ENCODE measurements around the gene HEATR9. TPM values are rescaled to one million over a fixed set of nuclear protein-coding genes. Genes with fewer than 3 reads are reported as not detected.

HEATR9 gene
- total and polyA plus RNA-seq, 2 donors (not counting 3 experiments of a cell fraction or from before 2014, with no cell fraction given) = not detected

DNA sequence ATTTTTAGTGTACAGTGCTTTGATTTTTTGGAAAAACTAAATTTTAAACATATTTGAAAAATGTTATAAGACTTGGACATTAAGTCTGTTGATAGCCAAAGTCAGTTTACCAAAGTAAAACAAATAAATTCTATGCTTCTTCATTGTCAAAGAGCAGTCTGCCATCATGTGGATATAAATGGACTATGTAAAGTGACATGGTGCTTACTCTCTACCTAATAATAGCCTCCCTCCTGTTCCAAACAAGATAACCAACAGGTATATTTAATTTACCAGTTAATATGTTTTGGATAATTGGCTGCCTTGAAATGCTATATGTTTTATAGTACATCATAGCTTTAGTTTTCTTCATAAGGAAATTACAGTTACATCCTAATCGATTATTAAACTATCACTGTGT lies 43.5 kb downstream of the HEATR9 start:
- H3K9ac ChIP-seq (replicated peaks; ENCODE audit: extremely low read depth, insufficient read depth, low read length) = no peak overlapping the region
- intact Hi-C loops (cut with micrococcal nuclease) (no loop called here), dilution Hi-C loops (cut with MboI; ENCODE audit: extremely low pct_ligation_motif_present, low sequenced_read_pairs) (no loop called here)
- CTCF ChIA-PET = no interaction called here
- no peaks in the 10 kb centered on the region for H3K9me1 ChIP-seq (replicated peaks; ENCODE audit: control insufficient read depth, extremely low read depth, insufficient read depth, low read length)
- no peak overlapping the region for H3K27ac ChIP-seq (ENCODE audit: insufficient read depth, low read depth, low read length)
- no peaks in the 10 kb centered on the region for H3K9me3 ChIP-seq (replicated peaks; ENCODE audit: control insufficient read depth, insufficient read depth, low read length)
- POLR2A ChIA-PET = no interaction called here
- H2AFZ ChIP-seq (ENCODE audit: low read depth, low read length) = no peak overlapping the region
- no peaks in the 10 kb centered on the region for H3K27me3 ChIP-seq (ENCODE audit: control insufficient read depth in 2 of 2, insufficient read depth in 2 of 2, low read length in 2 of 2)
- no peaks in the 10 kb centered on the region for H3K4me1 ChIP-seq (ENCODE audit: control insufficient read depth, extremely low read depth, insufficient read depth, low read length)
- no peak for DNase-seq (ENCODE audit: low read depth, low spot score)
- no peak for FAIRE-seq
- H3K36me3 ChIP-seq (ENCODE audit: control insufficient read depth in 2 of 2, extremely low read depth in 1 of 2, insufficient read depth in 2 of 2, low read length in 2 of 2) = peaks cover 13 to 39% of the 10 kb centered on the region in 2 experiments
- TF ChIP-seq JUN (IDR thresholded peaks at IDR 0.05; ENCODE audit: borderline replicate concordance, insufficient read depth, insufficient read length, low read depth) = no peak
- TF ChIP-seq POLR2A (IDR thresholded peaks at IDR 0.05; ENCODE audit: low read depth, low read length) = no peak
- TF ChIP-seq EZH2 (IDR thresholded peaks at IDR 0.05; ENCODE audit: borderline replicate concordance, low read depth, low read length, severe bottlenecking) = no peak
- TF ChIP-seq CTCF (IDR thresholded peaks at IDR 0.05; ENCODE audit: extremely low read depth in 1 of 2, insufficient read depth in 1 of 2, low read depth in 1 of 2, low read length in 2 of 2) = no peak
- H3K4me2 ChIP-seq (ENCODE audit: insufficient read depth, low read length) = no peak overlapping the region
- H4K20me1 ChIP-seq (replicated peaks; ENCODE audit: control insufficient read depth, extremely low read depth, insufficient read depth, low read length) = no peaks in the 10 kb centered on the region
- no peak overlapping the region for H3K4me3 ChIP-seq (replicated peaks in 1 of 3; ENCODE audit: insufficient read depth in 1 of 3, low read depth in 1 of 3, low read length in 3 of 3)
- BruUV-seq (replicated peaks) = no TSS peak
- peaks cover 27% of the 10 kb centered on the region for H3K79me2 ChIP-seq (ENCODE audit: control insufficient read depth, insufficient read depth, low read length)

- BruUV-seq (replicated peaks) = no TSS peak
- no peaks in the 10 kb centered on the region for H3K9me1 ChIP-seq (replicated peaks; ENCODE audit: control insufficient read depth, extremely low read depth, insufficient read depth, low read length)
- dilution Hi-C loops (cut with MboI; ENCODE audit: extremely low pct_ligation_motif_present, low sequenced_read_pairs) (no loop called here), intact Hi-C loops (cut with micrococcal nuclease) (no loop called here)
- H3K27me3 ChIP-seq (ENCODE audit: control insufficient read depth in 2 of 2, insufficient read depth in 2 of 2, low read length in 2 of 2) = no peaks in the 10 kb centered on the region
- H3K9me3 ChIP-seq (replicated peaks; ENCODE audit: control insufficient read depth, insufficient read depth, low read length) = no peaks in the 10 kb centered on the region
- POLR2A ChIA-PET = no interaction called here
- no peak overlapping the region for H2AFZ ChIP-seq (ENCODE audit: low read depth, low read length)
- CTCF ChIA-PET = no interaction called here
- H3K36me3 ChIP-seq (ENCODE audit: control insufficient read depth in 2 of 2, extremely low read depth in 1 of 2, insufficient read depth in 2 of 2, low read length in 2 of 2) = peaks cover 11 to 42% of the 10 kb centered on the region in 2 experiments
- H3K9ac ChIP-seq (replicated peaks; ENCODE audit: extremely low read depth, insufficient read depth, low read length) = no peak overlapping the region
- H3K4me2 ChIP-seq (ENCODE audit: insufficient read depth, low read length) = no peak overlapping the region
- FAIRE-seq = no peak
- no peak overlapping the region for H3K4me3 ChIP-seq (replicated peaks in 1 of 3; ENCODE audit: insufficient read depth in 1 of 3, low read depth in 1 of 3, low read length in 3 of 3)
- peaks cover 58% of the 10 kb centered on the region for H3K79me2 ChIP-seq (ENCODE audit: control insufficient read depth, insufficient read depth, low read length)
- H4K20me1 ChIP-seq (replicated peaks; ENCODE audit: control insufficient read depth, extremely low read depth, insufficient read depth, low read length) = peaks cover 8% of the 10 kb centered on the region
- H3K4me1 ChIP-seq (ENCODE audit: control insufficient read depth, extremely low read depth, insufficient read depth, low read length) = no peaks in the 10 kb centered on the region
- TF ChIP-seq POLR2AphosphoS5 (IDR thresholded peaks at IDR 0.05; ENCODE audit: insufficient read depth, low read depth, low read length) = no peak
- no peak for DNase-seq (ENCODE audit: low read depth, low spot score)
- H3K27ac ChIP-seq (ENCODE audit: insufficient read depth, low read depth, low read length) = no peak overlapping the region
Observed at GRCh38 chr17:35821308-35821707, 47.4 kb downstream of the HEATR9 start.

Measured in endothelial cell of umbilical vein (primary cell).